GM12892 (cell line): Measurements from ENCODE around the gene CFAP52.

ENCODE experiments used
- POLR2A ChIP-seq: IDR thresholded peaks from 2 replicates; pipeline ENCODE4 v1.6.1; 2011; ENCODE audit warnings: low read depth, low read length, control low read depth
- POLR2AphosphoS5 ChIP-seq: IDR thresholded peaks from 2 replicates; pipeline ENCODE4 v1.6.1; 2011; ENCODE audit warnings: low read depth, low read length, control low read depth

- TF ChIP-seq POLR2A (no peak), POLR2AphosphoS5 (no peak)
These were observed 17.6 kb downstream of the CFAP52 start for GRCh38 chr17:9594065-9594464.
